Uterus (tissue), 4 donors: ENCODE data around the gene MRE11. TPM values are rescaled to one million over a fixed set of nuclear protein-coding genes. Genes with fewer than 3 reads are reported as not detected.

ENCODE experiments used
- DNase-seq, 2 donors: peaks; one replicate each; pipeline ENCODE4 v3.0.0-alpha.2; 2019 to 2020
- H3K27ac ChIP-seq, 2 donors: fragments of 200-600 bp; sonication (generic); 1 replicate in 1 of 2; 2 replicates in 1 of 2; pipeline ENCODE4 v1.5.1; 2016 to 2018
- H3K27me3 ChIP-seq, 2 donors: fragments of 200-600 bp; sonication (generic); one replicate each; pipeline ENCODE4 v1.5.1; 2018 to 2019; ENCODE audit warnings: control low read depth in 1 of 2
- H3K36me3 ChIP-seq, 2 donors: fragments of 200-600 bp; sonication (generic); one replicate each; pipeline ENCODE4 v1.5.1; 2019; ENCODE audit warnings: control low read depth in 1 of 2
- H3K4me1 ChIP-seq, 2 donors: fragments of 200-600 bp; sonication (generic); one replicate each; pipeline ENCODE4 v1.5.1; 2018 to 2019; ENCODE audit warnings: control low read depth in 1 of 2
- H3K4me3 ChIP-seq, 2 donors: fragments of 200-600 bp; sonication (generic); 1 replicate in 1 of 2; 2 replicates in 1 of 2; pipeline ENCODE4 v1.5.1; 2018 to 2019; ENCODE audit warnings: mild to moderate bottlenecking in 1 of 2
- H3K9me3 ChIP-seq, 2 donors: fragments of 200-600 bp; sonication (generic); one replicate each; pipeline ENCODE4 v1.5.1; 2019; ENCODE audit warnings: control low read depth in 1 of 2
- CTCF ChIP-seq, 4 experiments: fragments of 200-600 bp in 2 of 4; fragments of 450-650 bp in 2 of 4; sonication (generic) in 2 of 4; IDR thresholded peaks; one replicate each; pipeline ENCODE4 v1.5.1; 2016 to 2019; ENCODE audit warnings: antibody characterized with exemption in 4 of 4, mild to moderate bottlenecking in 2 of 4, moderate library complexity in 1 of 4
- POLR2A ChIP-seq, 2 donors: fragments of 450-650 bp; IDR thresholded peaks; one replicate each; pipeline ENCODE4 v1.6.1; 2016; ENCODE audit warnings: antibody characterized with exemption in 2 of 2, mild to moderate bottlenecking in 1 of 2, moderate library complexity in 1 of 2
- intact Hi-C: fragments of 100-400 bp; cut with DNase I; formaldehyde crosslinking; loops from one replicate; pipeline ENCODE4 v1.15.1; 2023; ENCODE audit warnings: low total_unique reads
- total RNA-seq, 4 donors: library from RNA; depleted of rRNA in 3 of 4; stranded (reverse); fragments of >200 nt in 3 of 4; gene quantifications; one replicate each; pipeline versions ENCODE4 v1.1.0 to v1.2.4, GENCODE V29; 2014 to 2023
- donor health status: DM: yes; HTN: yes; CAD: no.

MRE11 gene
- total RNA-seq, 4 donors from 2014 or later: 5.9 to 45.8 (median 16.9) TPM

DNA sequence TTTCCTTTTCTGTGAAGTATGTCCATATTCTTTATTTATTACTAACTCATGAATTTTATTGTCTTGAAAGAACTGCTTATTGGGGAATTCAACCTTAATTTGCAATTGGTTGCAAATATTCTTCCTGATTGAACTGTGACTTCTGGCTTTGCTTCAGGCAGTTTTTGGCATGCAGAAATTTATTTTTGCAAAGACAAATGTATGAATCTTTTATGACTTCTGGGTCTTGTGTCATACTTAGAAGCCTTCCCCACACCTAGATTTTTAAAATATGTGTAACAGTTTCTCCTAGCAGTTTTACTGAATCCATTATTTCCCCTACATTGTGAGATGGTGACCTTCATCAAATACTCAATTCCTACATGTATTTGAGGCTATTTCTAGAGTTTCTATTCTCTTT is 12.3 kb downstream of the MRE11 start:
- H3K4me1 ChIP-seq: no peaks in the 10 kb centered on the region
- H3K27me3 ChIP-seq: no peaks in the 10 kb centered on the region
- intact Hi-C loops: no loop called here
- no peak overlapping the region for H3K27ac ChIP-seq
- H3K4me3 ChIP-seq: no peak overlapping the region
- H3K9me3 ChIP-seq: no peaks in the 10 kb centered on the region
- TF ChIP-seq CTCF (IDR thresholded peaks at IDR 0.05) (no peak), POLR2A (IDR thresholded peaks at IDR 0.05) (no peak)
- H3K36me3 ChIP-seq: no peaks in the 10 kb centered on the region
- no peak for DNase-seq

DNA sequence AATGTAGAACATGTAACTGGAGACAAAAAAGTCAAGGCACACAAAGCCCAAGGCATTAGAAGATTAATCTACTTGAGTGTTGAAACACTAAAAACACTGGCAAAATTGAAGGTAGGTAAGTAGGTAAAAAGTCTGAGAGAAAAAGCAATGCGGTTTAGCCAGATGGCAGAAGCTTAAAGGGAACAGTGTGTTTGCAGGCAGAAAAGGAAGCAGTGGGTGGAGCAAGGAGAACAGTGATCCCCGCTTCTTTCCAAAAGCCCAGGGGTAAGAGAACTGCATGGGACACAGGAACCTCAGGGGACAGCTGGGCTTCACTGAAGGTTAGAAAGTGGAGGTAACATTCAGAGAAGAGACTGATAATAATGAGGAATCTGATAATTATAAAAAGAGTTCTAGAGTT is 16.0 kb downstream of the MRE11 start:
- H3K4me1 ChIP-seq: no peaks in the 10 kb centered on the region
- no peaks in the 10 kb centered on the region for H3K9me3 ChIP-seq
- no peak overlapping the region for H3K4me3 ChIP-seq
- no peaks in the 10 kb centered on the region for H3K27me3 ChIP-seq
- intact Hi-C loops: no loop called here
- no peak for DNase-seq
- no peak for TF ChIP-seq CTCF (IDR thresholded peaks at IDR 0.05)
- no peak for TF ChIP-seq POLR2A (IDR thresholded peaks at IDR 0.05)
- no peaks in the 10 kb centered on the region for H3K36me3 ChIP-seq
- no peak overlapping the region for H3K27ac ChIP-seq

DNA sequence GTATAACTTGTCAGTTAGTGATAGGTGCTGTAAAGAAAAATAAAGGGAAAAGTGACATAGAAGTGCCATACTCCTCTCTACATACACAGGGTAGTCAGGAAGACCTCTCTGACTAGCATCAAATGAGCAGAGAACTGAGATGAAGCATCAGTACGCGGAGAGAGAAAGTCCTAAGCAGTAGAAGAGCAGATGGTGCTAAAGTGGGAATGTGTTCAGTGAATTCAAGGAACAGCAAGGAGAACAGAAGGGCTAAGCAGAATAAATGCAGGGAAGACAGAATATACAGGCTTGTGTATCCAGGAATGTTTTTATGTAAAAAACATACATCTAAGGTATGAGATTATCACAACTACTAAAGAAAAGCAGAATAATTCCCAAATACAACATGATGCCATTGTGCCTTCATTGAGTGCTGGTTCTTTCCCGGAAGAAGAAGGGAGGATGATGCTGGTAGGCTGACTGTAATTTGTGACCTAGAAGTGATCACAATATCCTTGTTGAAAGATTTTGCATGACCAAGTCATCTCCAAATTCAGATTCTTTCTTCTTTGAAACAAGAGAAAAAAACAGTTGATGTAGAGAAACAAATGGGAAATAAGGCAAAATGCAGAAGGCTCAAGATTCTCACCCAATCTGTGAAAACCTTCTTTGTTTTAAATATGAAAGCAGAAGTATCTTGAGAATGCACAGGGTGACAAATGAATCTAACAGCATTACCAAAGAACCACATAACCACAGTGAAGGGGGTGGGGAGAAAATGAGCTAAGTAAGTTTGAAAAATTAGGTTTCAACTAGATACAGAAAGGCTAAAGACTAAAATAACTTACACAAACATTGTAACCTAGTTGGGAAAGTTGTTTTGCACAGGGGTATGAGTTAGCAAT is 20.5 kb downstream of the MRE11 start:
- intact Hi-C loops: no loop called here
- TF ChIP-seq POLR2A (IDR thresholded peaks at IDR 0.05) (no peak), CTCF (IDR thresholded peaks at IDR 0.05) (no peak)
- no peaks in the 10 kb centered on the region for H3K4me1 ChIP-seq
- H3K9me3 ChIP-seq: no peaks in the 10 kb centered on the region
- H3K36me3 ChIP-seq: no peaks in the 10 kb centered on the region
- H3K27ac ChIP-seq: no peak overlapping the region
- H3K4me3 ChIP-seq: no peak overlapping the region
- DNase-seq: no peak
- no peaks in the 10 kb centered on the region for H3K27me3 ChIP-seq

DNA sequence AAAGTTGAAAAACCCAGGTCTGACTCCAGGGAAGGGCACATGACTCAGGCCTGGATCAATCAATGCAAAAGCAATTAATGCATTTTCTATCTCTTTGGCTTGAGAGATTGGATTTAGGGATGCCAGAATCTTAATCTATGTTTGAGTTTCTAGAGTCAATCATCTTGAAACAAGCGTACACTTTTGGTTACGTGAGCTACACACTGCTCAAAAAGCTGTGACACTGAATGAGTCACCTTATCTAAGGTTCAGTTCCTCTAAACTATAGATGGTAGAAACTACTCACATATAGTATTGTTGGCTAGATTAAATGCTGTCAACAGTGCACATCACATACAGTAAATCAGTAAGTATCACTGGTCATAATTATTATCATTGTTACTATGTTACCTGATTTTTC is 24.2 kb downstream of the MRE11 start:
- TF ChIP-seq POLR2A (IDR thresholded peaks at IDR 0.05): no peak
- no peak overlapping the region for H3K27ac ChIP-seq
- H3K27me3 ChIP-seq: no peaks in the 10 kb centered on the region
- intact Hi-C loops: no loop called here
- no peak for DNase-seq
- H3K9me3 ChIP-seq: no peaks in the 10 kb centered on the region
- no peak overlapping the region for H3K4me3 ChIP-seq
- no peaks in the 10 kb centered on the region for H3K4me1 ChIP-seq
- H3K36me3 ChIP-seq: no peaks in the 10 kb centered on the region

- DNase-seq: no peak
- Histone ChIP-seq H3K4me3 (no peak overlapping the region), H3K27ac (no peak overlapping the region), H3K36me3 (no peaks in the 10 kb centered on the region), H3K9me3 (no peaks in the 10 kb centered on the region), H3K27me3 (no peaks in the 10 kb centered on the region), H3K4me1 (no peaks in the 10 kb centered on the region)
- TF ChIP-seq CTCF (IDR thresholded peaks at IDR 0.05) (no peak), POLR2A (IDR thresholded peaks at IDR 0.05) (no peak)
- intact Hi-C loops: no loop called here
Observed at GRCh38 chr11:94459576-94459975, 34.1 kb downstream of the MRE11 start.
